ENCODE results near the gene CHD9. TPM values are rescaled to one million over a fixed set of nuclear protein-coding genes. Genes with fewer than 3 reads are reported as not detected.
"Not testable (repeated sequence)": the region's sequence is repeated elsewhere in the genome, so short reads cannot be mapped to it uniquely, and the experiment has no call there.

Gene CHD9
- total RNA-seq, 1 experiment from 2014 or later, result 12.1 TPM

GRCh38 chr16:53261276-53261675, 206.5 kb downstream of the CHD9 start:
- no peak for DNase-seq (ENCODE audit: low spot score)

- no peak for DNase-seq (ENCODE audit: low spot score)
Observed at GRCh38 chr16:53262645-53263044, 207.9 kb downstream of the CHD9 start.

DNA sequence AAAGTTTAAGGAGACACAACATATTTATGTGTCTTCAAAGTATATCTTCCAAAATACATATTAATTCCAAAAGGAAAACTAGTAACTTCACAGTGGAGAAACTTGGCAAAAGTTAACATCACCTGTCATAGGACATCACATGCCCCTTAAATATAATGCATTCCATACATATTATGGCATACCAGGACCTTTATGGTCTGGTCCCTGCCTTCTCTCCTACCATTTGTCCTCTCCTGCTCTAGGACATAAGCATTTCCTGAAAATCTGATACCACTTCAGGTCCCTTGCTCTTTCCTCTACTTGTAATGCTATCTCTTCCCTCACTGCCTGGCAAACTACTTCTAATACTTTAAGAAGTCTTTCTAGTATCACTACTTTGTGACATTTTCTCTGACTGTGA, 211.4 kb downstream of the CHD9 start:
- DNase-seq (ENCODE audit: low spot score), result no peak

DNA sequence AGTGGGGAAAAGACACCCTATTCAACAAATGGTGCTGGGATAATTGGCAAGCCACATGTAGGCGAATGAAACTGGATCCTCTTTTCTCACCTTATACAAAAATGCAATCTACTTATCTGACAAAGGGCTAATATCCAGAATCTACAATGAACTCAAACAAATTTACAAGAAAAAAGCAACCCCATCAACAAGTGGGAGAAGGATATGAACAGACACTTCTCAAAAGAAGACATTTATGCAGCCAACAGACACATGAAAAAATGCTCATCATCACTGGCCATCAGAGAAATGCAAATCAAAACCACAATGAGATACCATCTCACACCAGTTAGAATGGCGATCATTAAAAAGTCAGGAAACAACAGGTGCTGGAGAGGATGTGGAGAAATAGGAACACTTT, 223.7 kb downstream of the CHD9 start:
- DNase-seq (ENCODE audit: low spot score), result not testable (repeated sequence)

DNA sequence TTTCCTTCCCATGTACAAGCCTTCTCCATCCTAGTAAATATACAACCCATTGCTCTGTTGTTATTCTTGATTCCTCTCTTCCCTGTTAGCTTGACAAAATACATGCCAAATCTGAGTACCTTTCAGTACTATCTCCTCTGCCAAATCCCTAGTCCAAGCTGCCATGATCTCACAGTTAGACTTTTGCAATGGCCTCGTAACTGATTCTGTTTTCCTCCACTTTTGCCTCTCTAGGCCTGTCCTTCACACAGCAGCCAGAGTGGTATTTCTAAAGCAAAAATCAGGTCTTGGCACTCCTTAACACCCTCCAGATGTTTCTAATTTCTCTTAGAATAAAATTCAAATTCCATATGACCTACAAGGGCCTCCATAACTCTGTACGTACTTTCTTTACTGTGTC, 226.5 kb downstream of the CHD9 start:
- no peak for DNase-seq (ENCODE audit: low spot score)

DNA sequence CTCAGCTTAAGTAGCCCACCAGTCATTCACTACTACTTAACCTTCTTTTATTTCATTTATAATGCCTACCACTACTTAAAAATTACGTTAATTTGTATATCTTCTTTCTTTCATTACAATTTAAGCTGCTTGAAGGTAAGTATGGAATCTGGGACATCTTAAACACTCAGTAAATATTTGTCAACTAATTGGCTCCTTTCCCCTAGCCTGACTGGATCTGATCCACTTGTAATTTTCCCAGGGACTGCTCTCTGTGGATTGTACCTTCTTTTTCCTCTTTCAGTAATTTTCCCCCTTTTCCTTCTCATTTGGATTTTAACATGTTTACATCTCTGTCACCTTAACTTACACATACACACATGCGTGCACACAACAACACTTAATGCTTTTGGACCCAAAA, 227.1 kb downstream of the CHD9 start:
- DNase-seq (ENCODE audit: low spot score), result no peak

- DNase-seq (ENCODE audit: low spot score), result no peak
Observed at GRCh38 chr16:53282328-53282727, 227.5 kb downstream of the CHD9 start.

DNA sequence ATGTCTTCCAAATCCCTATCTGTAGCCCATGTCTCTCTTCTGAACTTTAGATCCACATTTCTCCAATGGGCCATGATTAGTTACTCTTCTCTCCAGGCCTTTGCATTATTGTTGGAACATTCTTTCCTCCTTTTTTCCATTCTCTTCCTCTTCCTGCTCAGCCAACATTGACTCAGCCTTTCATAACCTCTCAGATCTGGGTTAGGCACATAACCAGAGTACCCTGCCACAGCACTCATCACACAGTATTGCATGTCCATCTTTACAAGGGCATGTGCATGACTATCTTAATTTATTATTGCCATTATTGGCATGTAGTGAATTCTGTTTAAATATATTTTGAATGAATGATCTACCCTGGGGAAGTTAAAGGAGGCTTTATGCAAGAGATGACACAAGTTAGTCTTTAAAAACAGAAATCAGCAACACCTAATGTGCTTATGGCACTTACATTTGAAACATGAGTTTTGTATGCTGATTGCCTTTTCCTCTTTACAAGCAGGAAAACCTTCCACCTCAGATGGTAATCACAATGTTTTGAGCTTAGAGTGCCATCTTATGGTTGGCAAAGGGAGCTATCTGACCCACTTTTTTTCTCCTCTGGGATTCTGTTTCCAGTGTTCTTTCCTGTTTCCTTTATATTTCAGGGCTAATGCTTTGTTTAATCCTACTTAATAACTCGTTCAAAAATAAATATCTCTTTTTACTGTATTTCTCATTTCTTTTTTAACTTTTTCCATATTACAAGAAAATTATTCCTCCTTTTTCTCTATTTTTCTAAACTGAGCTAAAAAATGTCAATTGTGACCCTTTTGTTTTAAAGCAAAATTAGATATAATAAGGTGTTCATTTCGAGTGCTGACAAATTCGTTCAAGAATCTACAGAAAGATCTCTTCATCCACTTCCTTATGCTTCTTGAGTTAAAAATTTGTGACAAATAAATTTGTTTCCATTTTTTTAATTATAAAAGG, 228.5 kb downstream of the CHD9 start:
- DNase-seq (ENCODE audit: low spot score), result peak; percentile 58

- no peak for DNase-seq (ENCODE audit: low spot score)
Observed at GRCh38 chr16:53285236-53285635, 230.4 kb downstream of the CHD9 start.

GRCh38 chr16:53290520-53290919, 235.7 kb downstream of the CHD9 start:
- no peak for DNase-seq (ENCODE audit: low spot score)

GRCh38 chr16:53291757-53292392, 237.1 kb downstream of the CHD9 start:
- no peak for DNase-seq (ENCODE audit: low spot score)

DNA sequence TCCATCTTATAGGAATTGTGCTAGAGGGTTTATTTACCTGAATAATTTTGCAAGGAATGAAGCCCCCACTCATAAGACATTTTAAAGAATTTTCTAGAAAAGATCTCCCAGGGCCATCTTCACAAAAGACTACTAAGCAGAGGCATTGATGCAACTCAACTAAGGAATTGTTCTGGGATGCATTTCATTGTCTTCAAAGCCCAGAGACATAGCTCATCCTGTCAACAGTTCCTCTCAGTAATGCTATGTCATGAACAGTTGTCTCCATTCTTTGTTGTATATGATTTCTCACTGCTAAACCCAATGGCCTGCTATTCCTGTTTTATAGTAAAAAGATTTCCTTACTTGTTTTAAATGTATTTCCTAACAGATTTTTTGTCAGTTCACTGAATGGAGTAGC, 242.7 kb downstream of the CHD9 start:
- DNase-seq (ENCODE audit: low spot score), result no peak

GRCh38 chr16:53304334-53304733, 249.5 kb downstream of the CHD9 start:
- DNase-seq (ENCODE audit: low spot score), result no peak

DNA sequence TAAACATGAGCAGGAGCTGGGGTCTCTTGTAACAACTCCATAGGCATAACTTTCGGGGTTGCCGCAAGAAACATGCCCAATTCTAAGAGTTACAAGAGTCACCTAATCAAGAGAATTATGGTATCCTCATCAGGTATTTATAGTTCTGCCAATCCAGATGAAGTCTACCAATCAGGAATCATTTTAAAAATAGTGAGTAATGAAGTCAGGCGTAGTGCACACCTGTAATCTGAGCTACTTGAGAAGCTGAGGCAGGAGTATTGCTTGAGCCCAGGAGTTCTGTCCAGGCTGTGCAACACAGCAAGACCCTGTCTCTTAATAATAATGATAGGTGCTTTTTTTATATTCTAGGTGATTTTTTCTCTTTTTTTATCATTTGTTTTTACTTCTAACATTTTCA, 251.0 kb downstream of the CHD9 start:
- DNase-seq (ENCODE audit: low spot score), result no peak

DNA sequence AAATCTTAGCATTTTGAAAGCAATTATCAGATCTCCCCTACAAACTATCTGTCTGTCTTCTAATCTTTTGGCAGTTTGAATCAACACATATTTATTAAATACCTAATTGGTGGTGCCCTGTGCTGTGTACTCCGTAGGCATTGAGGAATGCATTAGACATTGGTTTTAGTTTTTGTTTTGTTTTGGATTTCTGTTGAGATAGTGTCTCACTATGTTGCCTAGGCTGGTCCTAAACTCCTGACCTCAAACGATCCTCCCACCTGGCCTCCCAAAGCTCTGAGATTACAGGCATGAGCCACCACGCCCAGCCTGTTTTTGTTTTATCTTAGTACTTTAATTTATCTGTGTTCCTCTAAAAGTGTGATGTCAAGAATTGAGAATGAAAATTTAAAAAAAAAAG, 254.7 kb downstream of the CHD9 start:
- DNase-seq (ENCODE audit: low spot score), result no peak

DNA sequence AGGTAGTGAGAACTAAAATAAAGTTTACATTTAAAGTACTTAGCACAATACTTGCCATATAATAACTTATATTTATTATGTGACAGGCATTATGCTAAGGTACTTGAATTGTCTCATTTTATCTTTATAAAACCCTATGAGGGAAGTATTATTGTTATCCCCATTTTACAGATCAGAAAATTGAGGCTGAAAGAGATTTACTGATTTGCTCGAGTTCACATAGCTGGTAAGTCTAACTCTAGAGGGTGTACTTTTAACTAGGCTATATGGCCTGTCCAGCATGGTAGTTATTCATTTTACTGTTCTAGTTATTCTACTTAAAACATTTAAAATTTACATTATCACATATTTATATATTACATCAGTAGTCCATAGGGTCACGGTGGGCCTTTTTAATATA, 266.2 kb downstream of the CHD9 start:
- no peak for DNase-seq (ENCODE audit: low spot score)

GRCh38 chr16:53323924-53324323, 269.1 kb downstream of the CHD9 start:
- DNase-seq (ENCODE audit: low spot score), result no peak

GRCh38 chr16:53330991-53331390, 276.2 kb downstream of the CHD9 start:
- not testable (repeated sequence) for DNase-seq (ENCODE audit: low spot score)

DNA sequence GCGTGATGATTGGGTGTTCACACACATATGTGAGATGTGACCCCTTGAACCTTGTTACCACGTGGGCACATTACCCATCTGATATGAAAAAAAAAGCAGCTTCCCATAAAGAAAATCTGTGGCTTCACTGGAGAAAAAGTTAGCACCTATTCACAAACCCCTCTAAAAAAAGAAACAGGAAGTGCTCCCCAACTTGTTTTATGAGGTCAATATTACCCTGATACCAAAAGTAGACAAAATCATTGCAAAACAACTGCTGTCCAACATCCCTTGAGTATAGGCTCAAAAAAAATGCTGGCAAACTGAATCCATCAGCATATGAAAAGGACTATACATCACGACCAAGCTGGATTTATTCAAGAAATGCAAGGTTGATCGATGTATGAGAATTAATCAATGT, 279.8 kb downstream of the CHD9 start:
- DNase-seq (ENCODE audit: low spot score), result no peak

DNA sequence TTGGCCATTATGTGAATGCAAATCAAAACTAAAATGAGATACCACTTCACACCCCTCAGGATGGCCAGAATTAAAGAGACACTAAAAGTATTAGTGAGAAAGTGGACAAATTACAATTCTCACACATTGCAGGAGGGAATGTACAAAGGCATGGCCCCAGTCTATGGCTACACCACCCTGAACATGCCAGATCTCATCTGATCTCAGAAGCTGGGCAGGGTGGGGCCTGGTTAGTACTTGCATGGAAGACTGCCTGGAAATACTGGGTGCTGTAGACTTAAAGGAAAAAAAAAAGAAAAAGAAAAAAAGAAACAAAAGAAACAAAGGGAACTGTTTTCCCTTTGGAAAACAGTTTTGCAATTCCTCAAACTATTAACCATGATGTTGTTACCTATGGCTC, 282.5 kb downstream of the CHD9 start:
- no peak for DNase-seq (ENCODE audit: low spot score)

GRCh38 chr16:53341792-53342191, 287.0 kb downstream of the CHD9 start:
- no peak for DNase-seq (ENCODE audit: low spot score)

DNA sequence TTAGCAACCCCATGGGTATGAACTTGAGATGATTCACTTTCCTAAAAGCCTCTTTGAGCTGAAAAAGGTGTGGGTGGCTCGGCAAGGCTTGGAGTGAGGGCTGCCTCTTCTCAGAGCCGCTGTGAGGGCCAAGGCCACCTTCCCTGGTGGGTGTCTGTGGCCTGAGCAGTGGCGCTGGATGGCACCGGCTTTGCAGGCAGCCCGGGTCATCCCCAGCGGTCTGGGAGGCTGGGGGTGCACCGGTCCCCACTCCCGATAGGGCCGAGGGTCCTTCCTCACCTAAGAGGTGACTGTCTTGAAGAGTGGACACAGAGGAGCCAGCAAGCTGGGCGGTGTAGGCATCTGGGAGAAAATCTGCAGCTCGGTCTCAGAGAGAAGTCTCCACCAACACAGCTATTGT, 300.3 kb downstream of the CHD9 start:
- DNase-seq (ENCODE audit: low spot score), result no peak
